K562 (cell line): ENCODE measurements around the gene CHST12. TPM values are rescaled to one million over a fixed set of nuclear protein-coding genes. Genes with fewer than 3 reads are reported as not detected.
A peak's percentile ranks its signal among the peaks of the same experiment; 100 is the strongest.

ENCODE experiments used
- ATAC-seq: fragments of 200-7000 bp; cut with Tn5 transposase; 3 replicates; pipeline ENCODE4 v1.9.1; 2020; ENCODE audit warnings: moderate library complexity
- BruUV-seq: library from RNA; stranded (reverse); fragments of 400-500 nt; replicated peaks from 2 replicates; lab custom pipeline; 2021; lab: Mats Ljungman, UMichigan
- CTCF ChIA-PET: fragments of 300-600 bp; formaldehyde crosslinking; extraction: SDS; loops from one replicate; lab custom pipeline; 2021; ENCODE audit warnings: low intra/inter-chr PET ratio; lab: Yijun Ruan, JAX
- POLR2A ChIA-PET: fragments of 300-600, 350-650 bp; sonication (Branson Sonifier 250); formaldehyde crosslinking; extraction: SDS; loops from one replicate; lab custom pipeline; 2021; ENCODE audit warnings: antibody characterized with exemption, inconsistent platforms; lab: Yijun Ruan, JAX
- DNase-seq, 4 experiments: peaks; one replicate each; pipeline versions ENCODE4 v3.0.0 to v3.0.0-alpha.2; 2011 to 2018; ENCODE audit warnings: low spot score in 3 of 4, mixed read lengths in 3 of 4; ENCODE audit errors: extremely low read depth in 1 of 4
- FAIRE-seq: peaks from 2 replicates; lab custom pipeline; 2011; peaks lifted over from hg19 to GRCh38; lab: Jason Lieb, UNC
- H2AFZ ChIP-seq: 2 replicates; pipeline ENCODE4 v1.6.0; 2011; ENCODE audit warnings: low read depth, low read length, control low read depth, inconsistent platforms
- H3K27ac ChIP-seq: fragments of 200-600 bp; 3 replicates; pipeline ENCODE4 v1.8.0; 2011; ENCODE audit warnings: low read depth, mild to moderate bottlenecking, control low read depth, inconsistent platforms, low read length, moderate library complexity, mixed read lengths; ENCODE audit errors: extremely low read depth
- H3K27me3 ChIP-seq, 2 experiments: fragments of 300-600 bp in 1 of 2; 2 replicates in 1 of 2; 3 replicates in 1 of 2; pipeline versions ENCODE4 v1.6.0 to v1.8.0; 2011; ENCODE audit warnings: inconsistent platforms in 2 of 2, low read length in 2 of 2, mild to moderate bottlenecking in 1 of 2, mixed read lengths in 1 of 2, moderate library complexity in 1 of 2; ENCODE audit not compliant: control insufficient read depth in 2 of 2, insufficient read depth in 2 of 2
- H3K36me3 ChIP-seq: fragments of 300-600 bp; 3 replicates; pipeline ENCODE4 v1.8.0; 2011; ENCODE audit warnings: mild to moderate bottlenecking, low read length, inconsistent platforms; ENCODE audit not compliant: control insufficient read depth, insufficient read depth
- H3K4me1 ChIP-seq, 2 experiments: fragments of 200-600 bp in 1 of 2; replicated peaks in 1 of 2; 2 replicates in 1 of 2; 3 replicates in 1 of 2; pipeline versions ENCODE4 v1.5.1 to v1.8.0; 2011; ENCODE audit warnings: inconsistent platforms in 2 of 2, low read length in 2 of 2, mild to moderate bottlenecking in 1 of 2, mixed read lengths in 1 of 2, moderate library complexity in 1 of 2; ENCODE audit not compliant: control insufficient read depth in 2 of 2, insufficient read depth in 2 of 2
- H3K4me2 ChIP-seq: 2 replicates; pipeline ENCODE4 v1.6.1; 2011; ENCODE audit warnings: low read length, control low read depth, inconsistent platforms, mixed read lengths; ENCODE audit not compliant: insufficient read depth
- H3K4me3 ChIP-seq: fragments of 200-600 bp; sonication (generic), shearing (Covaris generic); 2 replicates; pipeline ENCODE4 v1.5.1; 2016; ENCODE audit warnings: control low read depth, inconsistent platforms
- H3K79me2 ChIP-seq: fragments of 200-600 bp; 3 replicates; pipeline ENCODE4 v1.8.0; 2011; ENCODE audit warnings: low read length, inconsistent platforms; ENCODE audit not compliant: control insufficient read depth, insufficient read depth
- H3K9ac ChIP-seq, 2 experiments: 2 replicates each; pipeline versions ENCODE4 v1.6.0 to v1.6.1; 2011; ENCODE audit warnings: low read depth in 2 of 2, low read length in 2 of 2, control low read depth in 1 of 2, inconsistent platforms in 1 of 2, mild to moderate bottlenecking in 1 of 2, mixed read lengths in 1 of 2; ENCODE audit not compliant: insufficient read depth in 1 of 2
- H3K9me1 ChIP-seq: one replicate; pipeline ENCODE4 v1.6.0; 2011; ENCODE audit warnings: inconsistent platforms, mild to moderate bottlenecking, low read length, moderate library complexity; ENCODE audit not compliant: control insufficient read depth, insufficient read depth
- H3K9me3 ChIP-seq: replicated peaks from 2 replicates; pipeline ENCODE4 v1.5.1; 2011; ENCODE audit warnings: low read depth, low read length, inconsistent platforms; ENCODE audit not compliant: control insufficient read depth, insufficient read depth
- H4K20me1 ChIP-seq: replicated peaks from 2 replicates; pipeline ENCODE4 v1.6.1; 2011; ENCODE audit warnings: low read length, inconsistent platforms, mixed read lengths; ENCODE audit not compliant: control insufficient read depth, insufficient read depth
- CSDE1 ChIP-seq, 2 experiments: fragments of 450-650 bp; IDR thresholded peaks; 2 replicates each; pipeline ENCODE4 v1.6.1; 2016; ENCODE audit warnings: mild to moderate bottlenecking in 1 of 2
- CTBP1 ChIP-seq: fragments of 450-650 bp; IDR thresholded peaks from 2 replicates; pipeline ENCODE4 v1.6.1; 2016; ENCODE audit warnings: borderline replicate concordance
- DACH1 ChIP-seq: fragments of 450-650 bp; IDR thresholded peaks from 2 replicates; pipeline ENCODE4 v1.6.1; 2018; ENCODE audit not compliant: partially characterized antibody
- HDAC3 ChIP-seq: fragments of 450-650 bp; IDR thresholded peaks from 2 replicates; pipeline ENCODE4 v1.6.1; 2018; ENCODE audit warnings: borderline replicate concordance, mild to moderate bottlenecking, moderate library complexity; ENCODE audit not compliant: partially characterized antibody
- MEF2A ChIP-seq: IDR thresholded peaks from 2 replicates; pipeline ENCODE4 v1.6.1; 2011; ENCODE audit warnings: low read depth, mild to moderate bottlenecking, low read length, moderate library complexity; ENCODE audit not compliant: control insufficient read depth
- NCOA6 ChIP-seq: fragments of 450-650 bp; IDR thresholded peaks from 2 replicates; pipeline ENCODE4 v1.6.1; 2017; ENCODE audit warnings: mild to moderate bottlenecking
- NR1H2 ChIP-seq: sonication (generic); formaldehyde crosslinking; IDR thresholded peaks from 2 replicates; pipeline ENCODE4 v1.4.0; 2020; ENCODE audit warnings: mild to moderate bottlenecking, missing genetic modification reagents
- RFX1 ChIP-seq: fragments of 450-650 bp; IDR thresholded peaks from 2 replicates; pipeline ENCODE4 v1.6.1; 2016; ENCODE audit warnings: mild to moderate bottlenecking, moderate library complexity
- SAFB2 ChIP-seq: fragments of 200-400 bp; formaldehyde crosslinking; IDR thresholded peaks from 2 replicates; pipeline ENCODE4 v1.6.1; 2018; ENCODE audit warnings: borderline replicate concordance, low read length, low read depth, moderate library complexity; ENCODE audit not compliant: severe bottlenecking
- STAG1 ChIP-seq: sonication (generic); formaldehyde crosslinking; IDR thresholded peaks from 2 replicates; pipeline ENCODE4 v1.5.0; 2020; ENCODE audit warnings: missing genetic modification reagents, borderline replicate concordance
- WGBS: fragments of 100-300 bp; shearing (Covaris generic); methylation state at CpG from one replicate; pipeline ENCODE4 v1.1.6; 2016; ENCODE audit warnings: low coverage, mixed read lengths; ENCODE audit not compliant: insufficient coverage; ENCODE audit errors: missing lambda C conversion rate; 5-methylcytosine and 5-hydroxymethylcytosine counted together
- in situ Hi-C: fragments of 300-500 bp; cut with MboI; formaldehyde crosslinking; loops from 4 replicates; pipeline ENCODE4 v1.15.0; 2018; ENCODE audit warnings: inconsistent platforms, mixed read lengths
- intact Hi-C: fragments of 100-400 bp; cut with micrococcal nuclease; formaldehyde crosslinking; loops from 2 replicates; pipeline ENCODE4 v1.14.2; 2022
- polyA plus RNA-seq, 8 experiments: library from polyadenylated mRNA; depleted of rRNA in 4 of 8; stranded (reverse) in 5 of 8; unstranded in 3 of 8; fragments of >200 nt; fragmentation: Nextera tagmentation in 2 of 8; fragmentation: Illumina TruSeq in 1 of 8; extraction: Ambion mirVana in 2 of 8; extraction: Trizol in 1 of 8; gene quantifications; 2 replicates each; pipeline versions ENCODE4 v1.2.1 to v1.2.3, GENCODE V29; 2011 to 2014; ENCODE audit warnings: inconsistent platforms in 1 of 8, missing spikeins in 1 of 8
- total RNA-seq, 7 experiments: library from RNA; depleted of rRNA in 6 of 7; stranded (reverse); fragments of >200 nt in 6 of 7; fragmentation: Illumina TruSeq in 2 of 7; extraction: Trizol in 2 of 7; gene quantifications; 2 replicates each; pipeline versions ENCODE4 v1.2.1 to v1.2.3, GENCODE V29; 2011 to 2021; ENCODE audit warnings: low replicate concordance in 1 of 7
- TF ChIP-seq, protein P1 (sequence below), 3 experiments: IDR thresholded peaks in 2 of 3; conservative IDR thresholded peaks in 1 of 3; 2 replicates each; pipeline ENCODE4 v1.5.1; 2011 to 2012; ENCODE audit warnings: low read length in 3 of 3, mild to moderate bottlenecking in 3 of 3, control low read depth in 2 of 3, improper control_type of control experiment in 1 of 3, inconsistent platforms in 1 of 3, low read depth in 1 of 3, mixed read lengths in 1 of 3, moderate library complexity in 1 of 3; ENCODE audit not compliant: insufficient read depth in 2 of 3
- TF ChIP-seq, protein P2 (sequence below), 2 experiments: fragments of 150-350 bp in 1 of 2; IDR thresholded peaks; 2 replicates each; pipeline ENCODE4 v1.6.1; 2012 to 2016; ENCODE audit warnings: low read depth in 2 of 2, low read length in 2 of 2, mild to moderate bottlenecking in 1 of 2, moderate library complexity in 1 of 2
- TF ChIP-seq, protein P3 (sequence below): fragments of 450-650 bp; formaldehyde crosslinking; IDR thresholded peaks from 2 replicates; pipeline ENCODE4 v1.4.0; 2020; ENCODE audit warnings: mild to moderate bottlenecking, moderate library complexity

The CHST12 gene
- total and polyA plus RNA-seq, 9 of the 15 experiments (the other 6 are each of a cell fraction or from before 2014, with no cell fraction given), result 0.18 to 19.8 (median 3.6) TPM

DNA sequence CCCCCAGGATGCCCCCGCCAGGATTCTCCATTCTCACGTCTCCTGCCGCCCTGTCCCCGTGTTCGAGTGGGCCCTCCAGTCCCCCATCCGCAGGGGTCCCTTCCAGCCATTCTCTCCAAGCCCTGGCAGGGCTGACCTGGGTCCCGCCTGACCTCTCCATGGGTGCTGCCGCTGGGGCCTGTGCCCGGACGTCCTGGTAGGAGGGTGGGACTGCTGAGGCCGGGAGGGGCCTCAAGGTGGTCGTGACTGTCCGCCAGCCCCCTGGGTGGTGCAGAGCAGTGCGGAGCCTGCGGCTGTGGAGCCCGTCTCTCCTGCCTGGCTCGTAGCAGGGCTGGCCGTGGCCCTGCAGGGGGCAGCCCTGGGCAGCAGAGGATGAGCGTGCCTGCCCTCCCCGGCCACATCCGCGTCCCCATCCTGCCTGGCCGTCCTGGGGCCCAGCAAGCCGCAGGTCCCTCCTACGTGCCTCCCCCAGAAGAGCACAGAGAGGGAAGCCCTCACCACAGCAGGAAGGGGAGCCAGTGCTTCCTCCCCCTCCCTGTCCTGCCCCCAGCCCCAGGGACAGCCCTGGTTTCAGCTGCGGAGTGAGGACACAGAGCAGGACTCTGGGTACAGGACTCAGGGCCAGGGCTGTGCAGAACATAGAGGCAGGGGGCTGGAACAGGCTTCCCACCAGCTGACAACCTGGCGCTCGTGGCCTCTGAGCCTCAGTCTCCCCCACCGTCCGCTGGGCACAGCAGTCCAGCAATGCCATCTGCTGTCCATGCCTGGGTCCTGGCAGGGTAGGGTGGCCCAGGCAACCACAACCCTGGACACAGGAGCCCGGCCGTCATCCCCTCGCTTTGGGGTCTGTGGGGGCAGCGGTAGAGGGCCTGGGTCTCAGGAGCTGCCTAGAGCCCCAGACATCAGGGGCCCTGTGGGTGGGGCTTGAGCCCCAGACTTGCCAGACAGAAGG, 74.3 kb downstream of the CHST12 start:
- ChIA-PET CTCF (interaction anchor here (0.6 to 0.7 kb wide), 2 partner anchors 233 to 1672 kb away, joined by 3 read pairs; no protein-coding TSS in a partner anchor), POLR2A (interaction anchor here (1.0 to 1.1 kb wide), 2 partner anchors 9 to 15 kb away, joined by 3 read pairs; no protein-coding TSS in a partner anchor)
- Histone ChIP-seq H3K9me3 (no peaks in the 10 kb centered on the region; the same call in 1 of the 2 replicates), H4K20me1 (peaks cover 23% of the 10 kb centered on the region), H3K9ac (peak overlapping the region in 1 of 2 experiments; percentile 52; a peak in 2 of 4 replicates), H3K4me2 (no peak overlapping the region), H3K36me3 (no peaks in the 10 kb centered on the region), H2AFZ (no peak overlapping the region), H3K27ac (no peak overlapping the region), H3K79me2 (no peaks in the 10 kb centered on the region), H3K9me1 (no peaks in the 10 kb centered on the region), H3K4me3 (no peak overlapping the region), H3K27me3 (peaks cover 15 to 36% of the 10 kb centered on the region in 2 experiments; a peak in 4 of 5 replicates), H3K4me1 (peaks cover 0 to 53% of the 10 kb centered on the region in 2 experiments; a peak in 3 of 5 replicates)
- DNase-seq (peak; percentile 64 to 81 (median 80)), FAIRE-seq (peak; percentile 11), ATAC-seq (peak; percentile 94)
- WGBS, result 10% methylated on average over 28 of the region's 34 CpGs
- intact Hi-C loops (loop anchor here (5.0 to 10.0 kb wide), 2 partner anchors 90 to 187 kb away; no protein-coding TSS in a partner anchor), in situ Hi-C loops (no loop called here)
- BruUV-seq, result no TSS peak
- no peak for TF ChIP-seq RFX1
- TF ChIP-seq CSDE1 (IDR thresholded peaks at IDR 0.05), result no peak
- TF ChIP-seq, protein P1, sequence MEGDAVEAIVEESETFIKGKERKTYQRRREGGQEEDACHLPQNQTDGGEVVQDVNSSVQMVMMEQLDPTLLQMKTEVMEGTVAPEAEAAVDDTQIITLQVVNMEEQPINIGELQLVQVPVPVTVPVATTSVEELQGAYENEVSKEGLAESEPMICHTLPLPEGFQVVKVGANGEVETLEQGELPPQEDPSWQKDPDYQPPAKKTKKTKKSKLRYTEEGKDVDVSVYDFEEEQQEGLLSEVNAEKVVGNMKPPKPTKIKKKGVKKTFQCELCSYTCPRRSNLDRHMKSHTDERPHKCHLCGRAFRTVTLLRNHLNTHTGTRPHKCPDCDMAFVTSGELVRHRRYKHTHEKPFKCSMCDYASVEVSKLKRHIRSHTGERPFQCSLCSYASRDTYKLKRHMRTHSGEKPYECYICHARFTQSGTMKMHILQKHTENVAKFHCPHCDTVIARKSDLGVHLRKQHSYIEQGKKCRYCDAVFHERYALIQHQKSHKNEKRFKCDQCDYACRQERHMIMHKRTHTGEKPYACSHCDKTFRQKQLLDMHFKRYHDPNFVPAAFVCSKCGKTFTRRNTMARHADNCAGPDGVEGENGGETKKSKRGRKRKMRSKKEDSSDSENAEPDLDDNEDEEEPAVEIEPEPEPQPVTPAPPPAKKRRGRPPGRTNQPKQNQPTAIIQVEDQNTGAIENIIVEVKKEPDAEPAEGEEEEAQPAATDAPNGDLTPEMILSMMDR (IDR thresholded peaks at IDR 0.05 in 2 of 3, conservative IDR thresholded peaks at IDR 0.05 in 1 of 3; ENCODE audit: insufficient read depth in 2 of 3, low read depth in 1 of 3, low read length in 3 of 3), result peak; percentile 70 to 86 (median 79)
- no peak for TF ChIP-seq SAFB2
- TF ChIP-seq STAG1 (CRISPR knock-in tag), result peak; percentile 87; the same call in 1 of the 2 replicates
- TF ChIP-seq CTBP1, result peak; percentile 51; the same call in 1 of the 2 replicates
- TF ChIP-seq, protein P2, sequence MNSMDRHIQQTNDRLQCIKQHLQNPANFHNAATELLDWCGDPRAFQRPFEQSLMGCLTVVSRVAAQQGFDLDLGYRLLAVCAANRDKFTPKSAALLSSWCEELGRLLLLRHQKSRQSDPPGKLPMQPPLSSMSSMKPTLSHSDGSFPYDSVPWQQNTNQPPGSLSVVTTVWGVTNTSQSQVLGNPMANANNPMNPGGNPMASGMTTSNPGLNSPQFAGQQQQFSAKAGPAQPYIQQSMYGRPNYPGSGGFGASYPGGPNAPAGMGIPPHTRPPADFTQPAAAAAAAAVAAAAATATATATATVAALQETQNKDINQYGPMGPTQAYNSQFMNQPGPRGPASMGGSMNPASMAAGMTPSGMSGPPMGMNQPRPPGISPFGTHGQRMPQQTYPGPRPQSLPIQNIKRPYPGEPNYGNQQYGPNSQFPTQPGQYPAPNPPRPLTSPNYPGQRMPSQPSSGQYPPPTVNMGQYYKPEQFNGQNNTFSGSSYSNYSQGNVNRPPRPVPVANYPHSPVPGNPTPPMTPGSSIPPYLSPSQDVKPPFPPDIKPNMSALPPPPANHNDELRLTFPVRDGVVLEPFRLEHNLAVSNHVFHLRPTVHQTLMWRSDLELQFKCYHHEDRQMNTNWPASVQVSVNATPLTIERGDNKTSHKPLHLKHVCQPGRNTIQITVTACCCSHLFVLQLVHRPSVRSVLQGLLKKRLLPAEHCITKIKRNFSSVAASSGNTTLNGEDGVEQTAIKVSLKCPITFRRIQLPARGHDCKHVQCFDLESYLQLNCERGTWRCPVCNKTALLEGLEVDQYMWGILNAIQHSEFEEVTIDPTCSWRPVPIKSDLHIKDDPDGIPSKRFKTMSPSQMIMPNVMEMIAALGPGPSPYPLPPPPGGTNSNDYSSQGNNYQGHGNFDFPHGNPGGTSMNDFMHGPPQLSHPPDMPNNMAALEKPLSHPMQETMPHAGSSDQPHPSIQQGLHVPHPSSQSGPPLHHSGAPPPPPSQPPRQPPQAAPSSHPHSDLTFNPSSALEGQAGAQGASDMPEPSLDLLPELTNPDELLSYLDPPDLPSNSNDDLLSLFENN (IDR thresholded peaks at IDR 0.05; ENCODE audit: low read depth in 2 of 2, low read length in 2 of 2), result no peak
- TF ChIP-seq HDAC3, result no peak
- no peak for TF ChIP-seq NR1H2 (CRISPR knock-in tag)
- TF ChIP-seq, protein P3, sequence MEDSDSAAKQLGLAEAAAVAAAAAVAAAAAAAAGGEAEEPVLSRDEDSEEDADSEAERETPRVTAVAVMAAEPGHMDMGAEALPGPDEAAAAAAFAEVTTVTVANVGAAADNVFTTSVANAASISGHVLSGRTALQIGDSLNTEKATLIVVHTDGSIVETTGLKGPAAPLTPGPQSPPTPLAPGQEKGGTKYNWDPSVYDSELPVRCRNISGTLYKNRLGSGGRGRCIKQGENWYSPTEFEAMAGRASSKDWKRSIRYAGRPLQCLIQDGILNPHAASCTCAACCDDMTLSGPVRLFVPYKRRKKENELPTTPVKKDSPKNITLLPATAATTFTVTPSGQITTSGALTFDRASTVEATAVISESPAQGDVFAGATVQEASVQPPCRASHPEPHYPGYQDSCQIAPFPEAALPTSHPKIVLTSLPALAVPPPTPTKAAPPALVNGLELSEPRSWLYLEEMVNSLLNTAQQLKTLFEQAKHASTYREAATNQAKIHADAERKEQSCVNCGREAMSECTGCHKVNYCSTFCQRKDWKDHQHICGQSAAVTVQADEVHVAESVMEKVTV, result peak; percentile 43; the same call in 1 of the 2 replicates
- no peak for TF ChIP-seq DACH1
- TF ChIP-seq NCOA6, result no peak
- TF ChIP-seq MEF2A, result no peak
